Uterus (tissue), 4 donors: Measurements from ENCODE around the gene PPID. TPM values are rescaled to one million over a fixed set of nuclear protein-coding genes. Genes with fewer than 3 reads are reported as not detected.

Experiments
- DNase-seq, 2 donors: peaks; one replicate each; pipeline ENCODE4 v3.0.0-alpha.2; 2019 to 2020
- H3K27ac ChIP-seq, 2 donors: fragments of 200-600 bp; sonication (generic); 1 replicate in 1 of 2; 2 replicates in 1 of 2; pipeline ENCODE4 v1.5.1; 2016 to 2018
- H3K27me3 ChIP-seq, 2 donors: fragments of 200-600 bp; sonication (generic); one replicate each; pipeline ENCODE4 v1.5.1; 2018 to 2019; ENCODE audit warnings: control low read depth in 1 of 2
- H3K36me3 ChIP-seq, 2 donors: fragments of 200-600 bp; sonication (generic); one replicate each; pipeline ENCODE4 v1.5.1; 2019; ENCODE audit warnings: control low read depth in 1 of 2
- H3K4me1 ChIP-seq, 2 donors: fragments of 200-600 bp; sonication (generic); one replicate each; pipeline ENCODE4 v1.5.1; 2018 to 2019; ENCODE audit warnings: control low read depth in 1 of 2
- H3K4me3 ChIP-seq, 2 donors: fragments of 200-600 bp; sonication (generic); 1 replicate in 1 of 2; 2 replicates in 1 of 2; pipeline ENCODE4 v1.5.1; 2018 to 2019; ENCODE audit warnings: mild to moderate bottlenecking in 1 of 2
- H3K9me3 ChIP-seq, 2 donors: fragments of 200-600 bp; sonication (generic); one replicate each; pipeline ENCODE4 v1.5.1; 2019; ENCODE audit warnings: control low read depth in 1 of 2
- POLR2A ChIP-seq, 2 donors: fragments of 450-650 bp; IDR thresholded peaks; one replicate each; pipeline ENCODE4 v1.6.1; 2016; ENCODE audit warnings: antibody characterized with exemption in 2 of 2, mild to moderate bottlenecking in 1 of 2, moderate library complexity in 1 of 2
- intact Hi-C: fragments of 100-400 bp; cut with DNase I; formaldehyde crosslinking; loops from one replicate; pipeline ENCODE4 v1.15.1; 2023; ENCODE audit warnings: low total_unique reads
- total RNA-seq, 4 donors: library from RNA; depleted of rRNA in 3 of 4; stranded (reverse); fragments of >200 nt in 3 of 4; gene quantifications; one replicate each; pipeline versions ENCODE4 v1.1.0 to v1.2.4, GENCODE V29; 2014 to 2023
- TF ChIP-seq, protein P1 (sequence below), 4 experiments: fragments of 200-600 bp in 2 of 4; fragments of 450-650 bp in 2 of 4; sonication (generic) in 2 of 4; IDR thresholded peaks; one replicate each; pipeline ENCODE4 v1.5.1; 2016 to 2019; ENCODE audit warnings: antibody characterized with exemption in 4 of 4, mild to moderate bottlenecking in 2 of 4, moderate library complexity in 1 of 4
- donor health status: DM: yes; HTN: yes; CAD: no.

PPID gene
- total RNA-seq = 10 to 100 TPM in 2 of 4 donors, 1 to 10 TPM in 2; 2.6 to 36.1 (median 13.8) TPM

GRCh38 chr4:158722917-158723793 is at the start of gene PPID:
PPID (minus strand) TSS chr4:158723396; CDS start chr4:158723288, 108 bp downstream.
- Histone ChIP-seq H3K36me3 (no peaks in the 10 kb centered on the region), H3K27me3 (no peaks in the 10 kb centered on the region), H3K4me3 (peak within 1 kb of the TSS; percentile 73 to 86), H3K4me1 (peaks cover 0 to 3% of the 10 kb centered on the region in 2 donors), H3K27ac (peak within 1 kb of the TSS; percentile 81 to 89), H3K9me3 (no peaks in the 10 kb centered on the region)
- TF ChIP-seq, protein P1, sequence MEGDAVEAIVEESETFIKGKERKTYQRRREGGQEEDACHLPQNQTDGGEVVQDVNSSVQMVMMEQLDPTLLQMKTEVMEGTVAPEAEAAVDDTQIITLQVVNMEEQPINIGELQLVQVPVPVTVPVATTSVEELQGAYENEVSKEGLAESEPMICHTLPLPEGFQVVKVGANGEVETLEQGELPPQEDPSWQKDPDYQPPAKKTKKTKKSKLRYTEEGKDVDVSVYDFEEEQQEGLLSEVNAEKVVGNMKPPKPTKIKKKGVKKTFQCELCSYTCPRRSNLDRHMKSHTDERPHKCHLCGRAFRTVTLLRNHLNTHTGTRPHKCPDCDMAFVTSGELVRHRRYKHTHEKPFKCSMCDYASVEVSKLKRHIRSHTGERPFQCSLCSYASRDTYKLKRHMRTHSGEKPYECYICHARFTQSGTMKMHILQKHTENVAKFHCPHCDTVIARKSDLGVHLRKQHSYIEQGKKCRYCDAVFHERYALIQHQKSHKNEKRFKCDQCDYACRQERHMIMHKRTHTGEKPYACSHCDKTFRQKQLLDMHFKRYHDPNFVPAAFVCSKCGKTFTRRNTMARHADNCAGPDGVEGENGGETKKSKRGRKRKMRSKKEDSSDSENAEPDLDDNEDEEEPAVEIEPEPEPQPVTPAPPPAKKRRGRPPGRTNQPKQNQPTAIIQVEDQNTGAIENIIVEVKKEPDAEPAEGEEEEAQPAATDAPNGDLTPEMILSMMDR (IDR thresholded peaks at IDR 0.05) = no peak
- TF ChIP-seq POLR2A (IDR thresholded peaks at IDR 0.05) = peak; percentile 43 to 59
- DNase-seq = peak; percentile 73 to 82
- intact Hi-C loops = no loop called here

GRCh38 chr4:158771776-158772175 is 48.6 kb upstream of the PPID start:
- no peak for DNase-seq
- Histone ChIP-seq H3K4me3 (no peak overlapping the region), H3K9me3 (no peaks in the 10 kb centered on the region), H3K27me3 (no peaks in the 10 kb centered on the region), H3K4me1 (peaks cover 0 to 4% of the 10 kb centered on the region in 2 donors), H3K27ac (peak overlapping the region in 1 of 2 donors; percentile 57), H3K36me3 (no peaks in the 10 kb centered on the region)
- intact Hi-C loops = no loop called here
- TF ChIP-seq, protein P1 (IDR thresholded peaks at IDR 0.05) = no peak
- TF ChIP-seq POLR2A (IDR thresholded peaks at IDR 0.05) = no peak

- H3K36me3 ChIP-seq = no peaks in the 10 kb centered on the region
- no peak for TF ChIP-seq POLR2A (IDR thresholded peaks at IDR 0.05)
- TF ChIP-seq, protein P1 (IDR thresholded peaks at IDR 0.05) = no peak
- H3K27ac ChIP-seq = peak overlapping the region in 1 of 2 donors; percentile 57
- H3K9me3 ChIP-seq = no peaks in the 10 kb centered on the region
- DNase-seq = no peak
- no peak overlapping the region for H3K4me3 ChIP-seq
- H3K27me3 ChIP-seq = no peaks in the 10 kb centered on the region
- H3K4me1 ChIP-seq = peaks cover 0 to 4% of the 10 kb centered on the region in 2 donors
- intact Hi-C loops = no loop called here
Observed at GRCh38 chr4:158770671-158771070, 47.5 kb upstream of the PPID start.

DNA sequence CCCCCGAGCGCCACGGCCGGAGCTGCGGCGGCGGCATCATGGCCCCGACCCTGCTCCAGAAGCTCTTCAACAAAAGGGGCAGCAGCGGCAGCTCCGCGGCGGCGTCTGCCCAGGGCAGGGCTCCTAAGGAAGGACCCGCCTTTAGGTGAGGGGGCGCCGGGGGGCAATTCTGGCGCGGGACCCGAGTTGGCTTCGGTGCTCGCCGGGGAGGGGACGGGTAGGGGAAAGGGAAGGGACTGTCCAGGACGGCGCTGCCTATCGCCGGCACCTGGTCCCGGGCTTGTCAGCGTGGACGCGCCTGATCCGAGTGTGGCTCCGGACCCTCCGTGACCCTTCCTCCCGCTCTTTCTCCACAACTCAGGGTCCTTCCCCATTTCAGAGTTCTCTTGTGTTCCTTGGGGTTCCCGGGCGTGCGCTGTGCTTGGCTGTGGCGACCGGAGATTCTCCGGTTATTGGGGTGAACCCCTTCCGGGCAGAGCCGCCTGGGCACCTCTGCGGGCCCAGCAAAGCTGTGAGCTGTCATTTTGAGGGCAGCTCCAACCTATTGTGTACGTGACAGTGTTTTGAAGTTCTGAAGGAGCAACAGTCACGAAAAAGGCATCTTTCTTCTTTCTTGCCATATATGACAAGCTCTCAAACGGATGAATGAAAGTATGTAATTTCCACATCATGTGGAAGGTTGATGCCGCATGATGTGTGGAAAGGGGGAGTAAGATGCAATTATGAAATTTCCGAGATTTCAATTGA is 46.2 kb upstream of the PPID start:
- TF ChIP-seq, protein P1 (IDR thresholded peaks at IDR 0.05) = no peak
- no peak for TF ChIP-seq POLR2A (IDR thresholded peaks at IDR 0.05)
- peak; percentile 38 to 44 for DNase-seq
- no peaks in the 10 kb centered on the region for H3K27me3 ChIP-seq
- H3K36me3 ChIP-seq = no peaks in the 10 kb centered on the region
- no peaks in the 10 kb centered on the region for H3K9me3 ChIP-seq
- H3K4me3 ChIP-seq = peak overlapping the region; percentile 83 to 93
- intact Hi-C loops = no loop called here
- peaks cover 0 to 4% of the 10 kb centered on the region in 2 donors for H3K4me1 ChIP-seq
- H3K27ac ChIP-seq = peak overlapping the region; percentile 90 to 95
